NB4 (cell line): Measurements from ENCODE around the gene KLHL11.

ENCODE experiments used
- DNase-seq: peaks from one replicate; pipeline ENCODE4 v3.0.0; 2010; ENCODE audit warnings: low read depth
- H3K4me3 ChIP-seq: one replicate; pipeline ENCODE4 v1.5.1; 2011; ENCODE audit warnings: mild to moderate bottlenecking, low read depth, low read length, moderate library complexity
- MYC ChIP-seq: IDR thresholded peaks from 2 replicates; pipeline ENCODE4 v1.6.1; 2011; ENCODE audit warnings: low read depth, low read length
- POLR2A ChIP-seq: IDR thresholded peaks from 2 replicates; pipeline ENCODE4 v1.6.1; 2011; ENCODE audit warnings: mild to moderate bottlenecking; ENCODE audit not compliant: insufficient read length; ENCODE audit errors: extremely low read depth
- TF ChIP-seq, protein P1 (sequence below): IDR thresholded peaks from one replicate; pipeline ENCODE4 v1.5.1; 2012; ENCODE audit warnings: low read depth, low read length
- TF ChIP-seq, protein P2 (sequence below): IDR thresholded peaks from 2 replicates; pipeline ENCODE4 v1.6.1; 2011; ENCODE audit warnings: low read depth, low read length

Gene KLHL11

GRCh38 chr17:41910701-41911391 lies 45.6 kb upstream of the KLHL11 start:
- TF ChIP-seq, protein P1, sequence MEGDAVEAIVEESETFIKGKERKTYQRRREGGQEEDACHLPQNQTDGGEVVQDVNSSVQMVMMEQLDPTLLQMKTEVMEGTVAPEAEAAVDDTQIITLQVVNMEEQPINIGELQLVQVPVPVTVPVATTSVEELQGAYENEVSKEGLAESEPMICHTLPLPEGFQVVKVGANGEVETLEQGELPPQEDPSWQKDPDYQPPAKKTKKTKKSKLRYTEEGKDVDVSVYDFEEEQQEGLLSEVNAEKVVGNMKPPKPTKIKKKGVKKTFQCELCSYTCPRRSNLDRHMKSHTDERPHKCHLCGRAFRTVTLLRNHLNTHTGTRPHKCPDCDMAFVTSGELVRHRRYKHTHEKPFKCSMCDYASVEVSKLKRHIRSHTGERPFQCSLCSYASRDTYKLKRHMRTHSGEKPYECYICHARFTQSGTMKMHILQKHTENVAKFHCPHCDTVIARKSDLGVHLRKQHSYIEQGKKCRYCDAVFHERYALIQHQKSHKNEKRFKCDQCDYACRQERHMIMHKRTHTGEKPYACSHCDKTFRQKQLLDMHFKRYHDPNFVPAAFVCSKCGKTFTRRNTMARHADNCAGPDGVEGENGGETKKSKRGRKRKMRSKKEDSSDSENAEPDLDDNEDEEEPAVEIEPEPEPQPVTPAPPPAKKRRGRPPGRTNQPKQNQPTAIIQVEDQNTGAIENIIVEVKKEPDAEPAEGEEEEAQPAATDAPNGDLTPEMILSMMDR = no peak
- no peak for TF ChIP-seq POLR2A
- TF ChIP-seq, protein P2, sequence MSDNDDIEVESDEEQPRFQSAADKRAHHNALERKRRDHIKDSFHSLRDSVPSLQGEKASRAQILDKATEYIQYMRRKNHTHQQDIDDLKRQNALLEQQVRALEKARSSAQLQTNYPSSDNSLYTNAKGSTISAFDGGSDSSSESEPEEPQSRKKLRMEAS = no peak
- no peak for TF ChIP-seq MYC
- no peak for DNase-seq
- no peak overlapping the region for H3K4me3 ChIP-seq

DNA sequence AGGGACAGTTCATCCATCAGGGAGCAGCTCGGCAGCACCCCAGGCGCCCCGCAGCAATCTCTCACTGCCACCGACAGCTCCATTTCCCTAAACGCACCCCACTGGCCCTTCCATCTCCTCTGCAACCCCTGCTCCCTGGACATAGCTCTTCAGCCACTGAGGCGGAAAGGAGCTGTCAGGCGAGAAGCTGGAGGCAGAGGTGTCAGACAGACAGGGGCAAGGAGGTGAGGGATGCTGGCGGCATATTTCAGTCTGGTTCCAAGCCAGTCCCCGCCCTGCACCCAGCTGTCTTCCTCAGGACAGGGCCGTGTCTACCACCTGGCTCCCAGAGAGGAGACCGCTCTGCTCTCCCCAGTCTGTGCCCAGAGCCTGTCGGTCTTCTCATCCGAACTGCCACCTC lies 43.9 kb upstream of the KLHL11 start:
- DNase-seq = no peak
- TF ChIP-seq MYC (no peak), POLR2A (no peak)
- TF ChIP-seq, protein P1 = no peak
- TF ChIP-seq, protein P2 = no peak
- no peak overlapping the region for H3K4me3 ChIP-seq

DNA sequence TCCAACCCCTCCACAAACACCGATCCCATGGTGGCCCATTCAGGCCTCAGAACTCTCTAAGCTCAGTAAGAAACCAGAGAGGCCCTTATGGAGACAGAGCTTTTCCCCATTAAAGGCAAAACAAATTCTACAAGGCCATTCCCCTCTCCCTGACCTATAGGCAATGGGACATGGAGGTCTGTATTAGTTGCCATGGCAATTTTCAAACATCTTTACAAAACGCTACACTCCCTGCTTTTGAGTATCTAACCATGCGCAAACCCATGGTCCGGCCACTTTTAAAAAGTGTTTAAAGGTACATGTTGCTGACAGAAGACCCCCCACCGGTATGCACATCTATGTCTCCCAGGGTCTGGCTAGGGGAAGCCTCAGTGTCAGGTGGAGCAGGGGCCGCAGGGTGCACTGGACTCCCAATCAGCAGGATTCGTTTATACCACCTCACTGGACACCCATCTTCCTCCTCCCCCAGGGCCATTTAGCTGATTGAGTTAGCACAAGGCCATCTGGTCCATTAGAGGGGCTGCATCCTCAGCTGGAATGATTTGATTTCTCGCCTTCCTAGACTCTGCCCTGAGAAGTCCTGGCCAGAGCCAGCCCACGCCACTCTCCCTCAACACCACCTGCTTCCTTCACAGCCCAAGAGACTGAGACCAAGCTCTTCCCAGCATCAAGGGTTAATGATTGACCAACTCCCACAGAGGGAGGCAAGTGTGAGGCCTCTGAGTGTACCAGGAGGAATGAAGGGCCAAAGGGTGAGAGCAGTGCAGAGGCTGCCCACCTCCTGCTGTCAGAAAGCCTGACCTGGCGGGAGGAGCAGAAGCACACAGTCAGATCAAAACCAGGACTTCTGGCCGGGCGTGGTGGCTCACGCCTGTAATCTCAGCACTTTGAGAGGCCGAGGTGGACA lies 42.7 kb upstream of the KLHL11 start:
- no peak overlapping the region for H3K4me3 ChIP-seq
- TF ChIP-seq, protein P2 = no peak
- no peak for TF ChIP-seq MYC
- TF ChIP-seq POLR2A = no peak
- TF ChIP-seq, protein P1 = no peak
- no peak for DNase-seq

DNA sequence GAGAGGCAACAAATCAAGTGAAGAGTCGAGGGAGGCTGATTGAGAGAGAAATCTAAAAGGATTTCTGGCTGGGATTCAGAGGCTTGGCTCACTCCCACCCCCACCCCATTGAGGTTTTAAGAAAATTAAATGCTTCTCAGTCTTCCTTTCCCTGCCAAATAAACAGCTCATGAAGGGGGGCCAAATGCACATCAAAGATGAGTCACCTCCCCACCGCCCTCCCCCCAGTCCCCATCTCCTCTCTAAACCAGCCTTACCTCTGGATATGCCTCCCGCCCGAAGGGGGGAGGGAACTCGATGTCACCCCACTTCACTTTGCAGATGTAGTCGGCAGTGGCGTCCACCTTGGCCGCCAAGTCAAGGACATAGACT lies 41.9 kb upstream of the KLHL11 start:
- DNase-seq = no peak
- no peak overlapping the region for H3K4me3 ChIP-seq
- TF ChIP-seq, protein P2 = no peak
- TF ChIP-seq, protein P1 = no peak
- TF ChIP-seq POLR2A = no peak
- TF ChIP-seq MYC = no peak

DNA sequence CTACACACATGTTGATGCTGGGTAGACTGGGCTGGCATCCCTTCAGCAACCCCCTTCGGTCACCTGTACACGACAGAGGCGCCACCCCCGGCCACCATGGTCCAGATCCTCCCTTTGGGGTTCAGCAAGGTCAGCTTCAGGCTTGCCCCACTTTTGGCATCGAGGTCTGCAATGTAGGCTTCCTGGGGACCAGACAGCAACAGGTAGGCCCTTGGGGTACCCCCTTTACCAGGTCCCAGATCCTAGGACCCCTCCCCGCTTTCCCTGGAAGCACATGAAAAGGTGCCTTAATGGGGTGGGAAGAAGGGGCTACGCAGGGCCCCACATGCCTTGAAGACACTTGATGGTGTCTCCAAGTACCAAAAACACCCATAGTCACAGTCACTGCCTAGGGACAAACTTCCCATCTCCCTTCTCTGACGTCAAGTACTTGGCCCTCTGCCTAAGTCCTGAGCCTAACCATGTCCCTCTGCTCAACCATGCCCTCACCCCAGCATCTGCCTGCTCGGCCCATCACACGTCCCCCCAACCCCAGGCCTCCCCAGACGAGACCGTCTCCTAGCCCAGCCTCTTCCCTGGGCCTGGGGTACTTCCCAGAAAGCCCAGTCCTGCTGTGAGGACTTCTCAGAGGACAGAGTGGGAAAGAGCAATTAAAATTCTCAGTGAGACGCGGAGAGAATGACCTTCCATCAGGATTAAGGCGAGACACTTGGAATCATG lies 41.4 kb upstream of the KLHL11 start:
- H3K4me3 ChIP-seq = no peak overlapping the region
- TF ChIP-seq, protein P1 = no peak
- TF ChIP-seq POLR2A (no peak), MYC (no peak)
- TF ChIP-seq, protein P2 = no peak
- no peak for DNase-seq
